ENCODE data around the gene RIPOR3.
"Not testable (repeated sequence)": the region's sequence is repeated elsewhere in the genome, so short reads cannot be mapped to it uniquely, and the experiment has no call there.

Gene RIPOR3

DNA sequence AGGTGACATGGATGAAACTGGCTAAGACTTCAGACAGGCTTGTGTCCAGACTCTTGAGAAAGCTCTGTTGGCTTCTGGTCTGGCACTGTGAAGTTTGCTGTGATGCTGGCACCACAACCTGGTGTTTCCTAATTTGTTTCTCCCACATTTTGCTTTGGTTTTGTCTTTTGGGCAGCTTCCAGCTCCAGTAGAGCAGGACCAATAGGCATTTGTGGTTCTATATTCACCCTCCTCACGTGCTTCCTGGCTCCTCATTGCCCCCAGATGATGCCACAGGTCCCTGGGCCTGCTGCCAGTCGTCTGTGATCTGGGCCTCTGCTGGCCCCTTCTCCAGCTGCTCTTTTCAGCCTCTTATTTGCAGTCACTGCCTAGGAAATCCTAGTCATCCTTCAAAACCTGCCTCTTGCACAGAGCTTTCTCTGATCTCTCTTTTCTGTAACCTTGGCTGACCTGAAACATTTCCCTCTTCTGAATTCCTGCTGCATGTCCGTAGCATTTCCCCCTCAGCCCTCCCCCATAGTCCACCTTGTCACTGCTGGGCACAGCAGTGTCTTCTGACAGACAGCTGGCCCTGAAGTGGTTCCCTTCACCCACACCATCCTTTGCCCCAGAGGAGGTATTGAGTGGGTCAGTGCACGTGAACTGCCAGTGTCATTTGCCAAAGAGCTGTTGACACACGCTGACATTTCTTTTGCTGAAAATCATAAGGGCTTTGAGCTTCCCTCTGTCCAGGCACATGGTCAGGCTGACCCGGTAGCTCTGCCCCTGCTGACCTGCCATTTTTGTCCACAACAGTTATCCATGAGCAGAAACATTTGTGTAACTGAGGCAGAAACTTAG is 118.2 kb downstream of the RIPOR3 start:
- no peak for DNase-seq (ENCODE audit: low spot score)

DNA sequence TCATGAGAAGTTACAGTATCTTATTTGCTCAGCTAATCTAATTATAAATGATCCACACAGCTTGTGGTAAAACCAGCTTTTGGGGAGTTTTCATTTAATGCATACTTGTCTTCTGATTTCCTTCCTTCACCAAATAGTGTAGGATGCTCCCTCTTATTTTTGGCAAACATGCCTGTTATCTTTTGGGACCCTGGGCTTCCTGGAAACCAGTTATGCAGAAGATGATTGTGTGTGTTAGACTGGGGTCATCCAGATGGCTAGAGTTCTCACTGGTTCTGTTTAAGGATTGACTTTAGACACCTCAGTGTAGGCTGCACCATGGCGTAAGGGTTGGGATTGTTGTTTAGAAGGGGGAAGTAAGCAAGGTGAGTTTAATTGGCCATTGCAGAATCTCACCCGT is 119.9 kb downstream of the RIPOR3 start:
- DNase-seq (ENCODE audit: low spot score) = no peak

DNA sequence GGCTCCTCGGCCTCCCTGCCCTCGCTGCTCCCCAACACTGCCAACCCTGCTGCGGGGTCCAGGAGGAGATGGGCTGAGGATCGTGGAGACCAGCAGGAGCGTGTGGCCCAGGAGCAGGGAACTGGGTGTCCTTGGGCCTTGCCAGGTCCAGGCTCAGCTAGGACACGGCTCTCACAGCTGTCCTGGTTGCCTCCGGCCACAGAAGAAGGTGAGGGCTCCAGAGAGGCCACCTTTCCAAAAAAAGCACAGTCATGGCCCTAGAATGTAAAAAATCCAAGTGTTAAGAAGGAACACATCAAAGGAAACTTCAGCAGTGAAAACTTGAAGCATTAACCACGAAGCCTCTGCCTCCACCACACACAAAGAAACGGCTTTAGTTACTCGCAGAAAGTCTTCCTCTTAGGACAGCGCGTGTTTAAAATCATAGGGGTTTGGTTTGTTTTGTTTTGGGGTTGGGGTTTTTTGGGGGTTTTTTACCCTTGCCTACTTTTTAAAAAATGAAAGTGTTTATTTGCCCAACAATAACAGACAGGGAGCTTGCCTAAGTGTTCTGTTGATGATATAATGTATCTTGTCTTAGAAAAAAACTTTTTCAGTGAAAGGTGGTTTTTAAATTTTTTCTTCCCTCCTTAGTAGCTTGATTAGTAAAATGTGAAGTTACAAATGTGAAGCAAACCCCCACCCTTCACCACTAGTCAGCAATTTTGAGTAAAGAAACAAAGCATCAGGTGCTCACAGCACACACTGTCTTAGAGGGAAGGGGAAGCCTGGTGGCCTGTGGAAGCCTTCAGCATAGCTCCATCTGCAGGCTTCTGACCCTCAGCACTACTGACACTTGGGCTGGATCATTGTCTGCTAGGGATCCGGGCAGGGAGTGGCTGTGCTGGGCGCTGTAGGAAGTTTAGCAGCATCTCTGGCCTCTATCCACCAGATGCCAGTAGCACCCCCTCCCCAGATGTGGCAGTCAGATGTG is 121.2 kb downstream of the RIPOR3 start:
- DNase-seq (ENCODE audit: low spot score) = peak; percentile 81

DNA sequence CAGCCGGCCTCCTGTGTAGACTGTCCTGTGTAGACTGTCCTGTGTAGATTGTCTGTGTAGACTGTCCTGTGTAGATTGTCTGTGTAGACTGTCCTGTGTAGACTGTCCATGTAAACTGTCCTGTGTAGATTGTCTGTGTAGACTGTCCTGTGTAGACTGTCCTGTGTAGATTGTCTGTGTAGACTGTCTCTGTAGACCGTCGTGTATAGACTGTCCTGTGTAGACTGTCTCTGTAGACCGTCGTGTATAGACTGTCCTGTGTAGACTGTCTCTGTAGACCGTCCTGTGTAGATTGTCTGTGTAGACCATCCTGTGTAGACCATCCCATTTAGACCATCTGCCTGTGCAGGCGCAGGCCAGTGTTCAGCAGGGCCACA is 121.9 kb downstream of the RIPOR3 start:
- not testable (repeated sequence) for DNase-seq (ENCODE audit: low spot score)

DNA sequence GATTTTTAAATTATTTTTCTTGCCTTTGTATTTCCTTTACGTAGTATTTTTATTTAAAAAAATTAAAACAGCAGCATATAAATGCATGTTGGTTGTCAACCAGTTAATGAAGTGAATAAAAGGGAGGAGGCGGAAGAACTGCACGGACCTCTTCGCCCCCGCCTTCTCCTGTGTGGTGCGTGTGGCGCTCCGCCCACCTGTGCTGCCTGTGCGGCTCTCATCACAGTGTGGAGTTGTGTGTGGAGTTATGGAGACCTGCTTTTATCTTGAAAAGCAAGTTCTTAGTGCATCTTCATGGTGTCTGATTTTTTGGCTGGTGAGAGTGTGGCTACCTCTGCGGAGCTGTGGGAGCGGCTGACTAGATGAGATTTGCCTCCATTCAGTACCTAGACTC is 122.8 kb downstream of the RIPOR3 start:
- no peak for DNase-seq (ENCODE audit: low spot score)

DNA sequence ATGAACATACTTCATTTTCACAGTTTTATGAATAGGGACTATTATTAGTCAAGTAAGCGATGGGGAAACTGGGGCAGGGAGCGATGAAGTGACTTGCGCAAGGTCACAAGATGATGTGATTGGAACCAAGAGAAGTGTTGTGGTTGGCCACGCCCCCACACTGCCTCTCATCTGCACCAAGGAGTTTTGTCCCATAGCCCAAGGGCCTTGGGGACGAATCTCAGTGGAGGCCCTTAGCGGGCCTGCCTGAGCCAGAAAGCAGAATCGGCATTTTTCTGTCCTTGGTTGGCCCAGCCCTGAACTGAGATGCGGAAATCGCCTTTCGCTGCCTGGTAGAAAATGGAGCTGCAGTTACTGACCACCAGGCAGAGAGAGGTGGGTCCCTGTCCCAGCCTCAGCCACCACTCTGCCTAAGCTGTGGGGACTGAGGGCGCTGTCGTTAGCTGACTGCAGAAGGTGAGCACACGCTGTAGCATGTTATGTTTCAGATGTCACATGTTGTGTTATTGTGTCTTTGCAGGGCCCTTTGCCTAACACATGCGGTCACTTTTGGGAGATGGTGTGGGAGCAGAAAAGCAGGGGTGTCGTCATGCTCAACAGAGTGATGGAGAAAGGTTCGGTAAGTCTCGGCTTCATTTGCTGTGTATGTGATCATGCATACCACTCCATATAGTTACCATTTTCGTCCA is 123.3 kb downstream of the RIPOR3 start:
- DNase-seq (ENCODE audit: low spot score) = no peak

DNA sequence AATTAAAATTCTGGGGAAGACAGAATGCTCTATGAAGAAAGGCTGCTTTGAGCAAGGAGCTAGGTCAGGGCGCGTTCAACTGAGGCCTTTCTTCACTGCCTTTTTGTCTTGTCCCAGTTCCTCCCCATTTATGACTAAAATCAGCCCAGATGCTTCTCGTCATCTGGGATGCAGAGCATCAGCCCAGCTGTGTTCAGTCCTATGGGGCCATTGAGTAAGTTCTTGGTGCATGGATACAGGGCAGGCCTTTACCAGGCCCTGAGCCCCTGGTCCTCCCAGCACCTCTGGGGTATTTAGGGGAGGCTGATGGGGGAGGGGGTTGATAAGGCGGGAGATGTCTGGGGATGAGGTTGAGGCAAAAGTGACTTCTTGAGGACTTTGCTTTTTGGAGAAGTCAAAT is 125.5 kb downstream of the RIPOR3 start:
- DNase-seq (ENCODE audit: low spot score) = no peak

DNA sequence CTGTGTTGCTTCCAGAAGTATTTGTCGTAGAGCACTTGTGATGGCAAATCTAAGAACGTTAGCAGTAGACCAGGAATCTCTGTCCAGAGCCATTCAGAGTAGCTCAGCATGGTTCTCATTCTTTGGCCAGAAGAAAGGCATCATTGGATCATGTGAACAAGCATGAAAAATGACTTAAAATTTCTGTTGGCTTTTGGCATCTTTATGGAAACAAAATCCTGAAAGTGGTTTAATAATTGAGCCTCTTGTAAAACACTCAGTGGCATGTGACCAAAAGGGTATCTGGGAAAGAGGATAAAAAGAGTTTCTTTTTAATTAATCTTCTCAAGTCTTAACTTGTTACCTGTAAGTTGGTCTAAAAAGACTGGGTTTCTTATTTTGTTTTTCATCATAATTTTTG is 126.0 kb downstream of the RIPOR3 start:
- no peak for DNase-seq (ENCODE audit: low spot score)

DNA sequence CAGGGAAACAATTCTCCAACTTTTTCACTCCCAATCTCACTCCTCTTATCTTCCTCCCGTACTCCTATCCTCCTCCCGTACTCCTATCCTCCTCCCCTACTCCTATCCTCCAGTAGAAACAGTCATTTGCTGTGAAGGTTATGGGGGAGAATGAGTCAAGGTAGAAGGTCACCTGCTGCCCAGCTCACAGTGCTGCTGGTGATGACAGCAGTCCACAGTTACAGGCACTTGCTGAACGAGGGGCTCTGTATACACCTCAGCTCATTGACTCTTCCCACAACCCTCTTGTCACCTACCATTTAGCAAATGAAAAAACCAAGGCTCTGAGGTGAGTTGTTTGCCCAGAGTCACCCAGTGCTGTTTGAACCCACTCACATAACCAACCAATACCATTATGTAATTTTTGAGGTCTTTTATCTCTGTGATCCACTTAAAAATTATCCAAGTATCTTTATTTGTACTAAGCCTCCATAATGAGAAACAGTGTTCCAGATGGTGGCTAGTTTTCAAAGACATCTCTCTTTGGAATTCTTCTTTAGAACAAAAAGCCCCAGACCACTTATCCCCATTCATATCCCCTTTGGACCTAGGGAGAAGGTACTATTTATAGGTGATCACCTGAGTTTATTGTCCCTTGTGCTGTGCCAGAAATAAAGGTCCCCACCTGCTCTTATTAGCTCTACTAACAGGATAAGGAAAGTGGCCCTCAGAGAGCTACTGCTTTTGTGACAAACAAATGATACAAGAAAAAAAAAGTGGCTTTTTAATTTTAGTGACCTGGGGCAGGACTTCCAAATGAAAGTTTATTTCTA is 128.0 kb downstream of the RIPOR3 start:
- no peak for DNase-seq (ENCODE audit: low spot score)

DNA sequence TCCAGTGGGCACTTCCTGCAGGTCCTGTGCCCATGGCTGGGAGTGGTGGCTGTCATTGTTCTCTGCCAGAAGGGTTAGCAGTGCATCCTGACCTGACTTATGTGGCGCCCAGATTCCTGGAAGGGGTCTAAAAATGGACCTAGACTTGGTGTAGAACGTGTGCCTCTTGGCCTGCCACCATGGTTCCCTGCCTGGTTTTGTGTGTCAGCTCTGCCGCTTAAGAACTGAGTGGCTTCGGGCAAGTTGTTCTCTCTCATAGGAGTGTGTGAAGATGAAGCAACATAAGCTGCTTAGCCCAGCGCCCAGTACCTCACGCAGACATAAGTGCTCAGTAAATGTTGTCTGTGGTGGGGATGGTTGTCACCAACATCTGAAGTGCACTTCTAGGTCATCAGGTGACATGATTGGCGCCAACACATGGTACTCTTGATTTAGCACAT is 129.1 kb downstream of the RIPOR3 start:
- DNase-seq (ENCODE audit: low spot score) = no peak

DNA sequence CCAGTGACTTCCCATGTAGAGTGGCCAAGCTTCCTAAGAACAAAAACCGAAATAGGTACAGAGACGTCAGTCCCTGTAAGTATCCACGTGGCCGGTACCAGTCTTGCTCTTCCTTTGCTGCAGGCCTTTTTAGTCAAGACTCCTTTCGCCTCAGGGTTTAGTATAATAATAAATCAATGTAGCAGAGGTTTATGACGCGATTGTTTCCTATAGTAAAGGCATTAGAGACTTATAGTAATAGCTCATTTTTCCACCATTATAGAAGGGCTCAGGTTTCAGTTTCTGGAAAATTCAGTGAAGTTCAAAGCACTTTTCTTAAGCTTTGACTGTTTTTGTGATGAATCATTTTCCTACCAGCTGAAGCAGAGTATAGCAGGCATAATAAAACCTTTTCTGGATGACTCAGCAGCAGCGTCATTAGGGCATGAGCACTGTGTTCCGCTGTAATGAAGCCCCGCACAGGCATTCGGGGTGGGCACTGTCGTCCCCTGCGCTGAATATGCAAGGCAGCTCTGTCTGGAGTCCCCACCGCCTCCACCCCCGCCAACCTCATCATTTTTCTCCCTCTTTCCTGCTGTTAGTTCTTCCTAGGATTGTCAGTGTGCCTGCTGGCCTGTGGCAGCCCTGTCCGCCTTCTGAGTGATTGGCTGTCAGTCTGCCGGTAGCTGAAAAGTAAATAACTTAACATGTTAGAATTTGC is 129.8 kb downstream of the RIPOR3 start:
- DNase-seq (ENCODE audit: low spot score) = peak; percentile 96

DNA sequence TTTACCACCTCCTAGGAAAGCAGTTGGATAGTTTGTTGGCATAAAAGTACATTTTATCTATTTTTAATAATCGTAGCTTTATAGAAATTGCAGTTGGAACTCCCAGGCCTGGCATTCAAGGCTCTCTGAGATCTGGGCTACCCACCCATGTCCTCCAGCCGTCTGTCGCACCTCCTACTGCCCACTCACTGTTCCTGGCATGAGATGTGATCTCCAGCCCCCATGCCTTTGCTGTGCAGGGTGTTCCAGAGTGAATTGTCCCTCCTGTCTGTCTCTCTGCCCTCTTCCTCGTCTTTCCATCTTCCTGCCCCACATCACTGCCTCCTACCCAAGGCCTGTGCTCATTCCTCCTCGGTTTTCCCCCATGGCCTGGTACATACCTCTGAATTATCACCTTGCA is 130.5 kb downstream of the RIPOR3 start:
- DNase-seq (ENCODE audit: low spot score) = no peak

DNA sequence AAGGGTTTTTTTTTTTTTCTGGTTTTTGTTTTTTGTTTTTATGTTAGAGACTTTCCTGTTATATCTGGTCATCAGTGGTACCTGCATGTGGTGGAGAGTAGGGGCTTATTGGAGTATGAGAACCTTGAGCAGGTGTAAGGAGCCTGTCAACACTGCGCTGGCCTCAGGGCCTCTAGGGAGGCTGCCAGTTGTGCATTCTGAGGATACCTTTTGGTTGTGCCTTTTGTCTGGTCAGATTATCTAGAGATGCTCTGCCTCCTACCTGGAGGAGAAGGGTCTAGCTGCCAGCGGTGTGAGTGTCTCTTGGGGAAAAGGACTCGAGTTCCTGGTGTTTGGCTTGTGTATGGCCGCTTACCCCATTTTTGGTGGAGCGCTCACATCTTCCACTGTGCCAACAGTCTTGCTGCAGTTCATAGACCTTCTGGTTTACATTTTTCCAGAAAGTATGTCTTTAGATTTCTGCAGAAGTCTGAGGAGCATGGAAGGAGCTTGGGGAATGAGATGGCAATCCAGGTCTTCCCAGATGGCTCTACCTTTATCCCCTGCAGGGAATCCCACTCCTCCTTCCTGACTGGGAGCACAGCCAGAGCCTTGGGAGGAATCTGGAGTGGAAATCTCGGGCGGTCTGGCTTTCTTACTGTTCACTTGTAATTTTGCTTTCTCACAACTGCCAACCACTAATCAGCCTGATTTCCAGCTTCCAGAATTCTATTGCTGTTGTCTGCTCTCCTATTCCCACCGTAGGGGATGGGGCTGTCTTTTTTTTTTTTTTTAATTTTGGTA is 131.3 kb downstream of the RIPOR3 start:
- no peak for DNase-seq (ENCODE audit: low spot score)

DNA sequence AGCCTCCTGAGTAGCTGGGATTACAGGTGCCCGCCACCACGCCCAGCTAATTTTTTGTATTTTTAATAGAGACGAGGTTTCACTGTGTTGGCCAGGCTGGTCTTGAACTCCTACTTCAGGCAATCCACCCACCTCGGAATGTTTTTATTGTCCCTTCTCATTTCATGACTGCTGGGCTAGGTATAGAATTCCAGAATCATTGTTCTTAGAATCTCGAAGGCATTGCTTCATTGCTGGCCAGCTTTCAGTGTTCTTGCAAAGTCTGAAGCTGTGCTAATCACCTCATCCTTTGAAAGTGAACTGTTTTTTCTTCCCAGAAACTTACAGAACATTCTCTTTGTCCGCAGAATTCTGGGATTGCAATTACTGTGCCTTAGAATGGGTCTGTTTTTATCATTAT is 132.2 kb downstream of the RIPOR3 start:
- no peak for DNase-seq (ENCODE audit: low spot score)

DNA sequence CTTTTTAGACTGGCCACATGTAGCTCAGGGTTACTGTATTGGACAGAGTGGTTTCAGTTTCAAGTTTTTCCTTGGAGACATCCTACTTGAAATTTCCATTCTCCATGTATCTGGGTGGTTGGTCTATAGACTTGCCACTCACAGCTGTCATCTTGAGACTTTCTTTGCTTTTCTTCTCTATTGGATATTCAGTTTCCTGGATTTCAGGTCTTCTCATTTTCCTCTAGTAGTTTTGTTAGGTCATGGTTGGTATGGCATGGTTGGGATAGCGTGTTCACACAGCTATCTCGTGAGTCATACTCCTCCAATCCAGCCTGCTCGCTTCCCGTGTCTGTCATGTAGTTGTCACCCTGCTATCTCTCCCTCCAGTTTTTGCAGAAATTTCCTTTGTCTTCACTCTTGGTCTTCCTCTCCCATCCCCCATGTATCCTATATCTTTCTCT is 132.8 kb downstream of the RIPOR3 start:
- no peak for DNase-seq (ENCODE audit: low spot score)

DNA sequence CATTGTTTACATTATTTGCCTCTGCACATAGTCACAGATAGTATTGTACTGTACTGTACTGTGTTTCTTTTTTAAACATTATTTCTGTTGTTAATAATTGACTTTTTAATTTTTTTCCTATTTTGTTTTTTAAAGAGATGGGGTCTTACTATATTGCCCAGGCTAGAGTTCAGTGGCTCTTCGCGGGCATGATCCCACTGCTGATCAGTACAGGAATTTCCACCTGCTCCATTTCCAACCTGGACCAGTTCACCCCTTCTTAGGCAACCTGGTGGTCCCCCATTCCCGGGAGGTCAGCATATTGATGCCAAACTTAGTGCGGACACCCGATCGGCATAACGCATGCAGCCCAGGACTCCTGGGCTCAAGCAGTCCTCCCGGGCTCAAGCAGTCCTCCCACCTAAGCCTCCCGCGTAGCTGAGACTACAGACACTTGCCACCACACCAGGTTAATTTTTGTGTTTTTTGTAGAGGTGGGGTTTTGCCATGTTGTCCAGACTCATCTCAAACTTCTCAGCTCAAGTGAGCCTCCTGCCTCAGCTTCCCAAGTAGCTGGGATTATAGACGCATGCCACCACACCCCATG is 133.7 kb downstream of the RIPOR3 start:
- DNase-seq (ENCODE audit: low spot score) = no peak

DNA sequence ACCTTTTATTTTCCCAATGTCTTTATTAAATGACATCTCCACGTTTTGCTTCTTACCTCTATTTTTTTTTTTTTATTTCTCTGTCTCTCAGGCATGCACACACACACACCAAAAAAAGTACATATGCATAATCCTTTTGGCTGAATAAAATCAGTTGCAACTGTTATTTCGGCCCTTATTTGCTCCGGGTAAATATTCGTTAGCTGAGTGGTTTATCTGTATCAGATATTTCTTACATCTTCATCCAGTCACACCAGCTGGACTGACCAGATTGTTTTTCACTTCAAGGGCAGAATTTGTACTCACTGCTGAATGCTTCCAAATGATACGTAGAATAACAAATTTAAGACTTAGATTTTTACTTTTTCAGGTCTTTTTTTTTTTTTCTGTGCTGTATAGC is 135.7 kb downstream of the RIPOR3 start:
- no peak for DNase-seq (ENCODE audit: low spot score)

DNA sequence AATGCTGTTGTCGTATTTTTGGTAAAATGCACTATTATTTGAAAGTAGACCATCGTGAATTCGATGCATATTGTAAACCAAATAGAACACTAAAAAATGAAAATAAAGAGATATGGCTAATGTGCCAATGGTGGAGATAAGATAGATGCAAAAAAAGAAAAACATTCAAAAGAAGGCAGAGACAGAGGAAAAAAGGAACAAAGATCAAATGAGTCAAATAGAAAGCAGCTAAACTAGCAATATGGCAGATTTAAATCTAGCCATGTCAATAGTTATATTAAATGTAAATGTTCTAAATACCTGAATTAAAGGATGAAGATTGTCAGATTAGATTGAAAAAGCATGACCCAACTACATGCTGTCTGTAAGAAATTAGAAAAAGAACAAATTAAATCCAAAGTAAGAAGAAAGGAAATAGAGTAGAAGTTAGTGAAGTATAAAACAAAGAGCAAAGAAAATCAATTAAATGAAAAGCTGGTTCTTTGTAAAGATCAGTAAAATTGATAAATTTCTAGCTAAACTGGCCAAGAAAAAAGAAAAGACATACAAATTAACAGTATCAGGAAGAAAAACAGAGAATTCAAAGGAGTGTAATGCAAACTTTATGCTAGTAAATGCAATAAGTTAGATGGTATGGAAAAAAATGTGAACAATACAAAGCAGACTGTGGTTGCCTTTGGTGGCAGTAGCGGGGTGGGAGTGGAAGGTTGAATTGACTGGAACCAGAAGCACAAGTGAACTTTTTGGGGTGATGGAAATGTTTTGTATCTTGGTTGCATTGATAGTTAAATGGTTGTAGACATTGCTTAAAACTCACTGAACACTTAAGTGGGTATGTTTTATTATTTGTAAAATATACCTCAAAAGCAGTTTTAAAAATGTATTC is 136.4 kb downstream of the RIPOR3 start:
- no peak for DNase-seq (ENCODE audit: low spot score)

DNA sequence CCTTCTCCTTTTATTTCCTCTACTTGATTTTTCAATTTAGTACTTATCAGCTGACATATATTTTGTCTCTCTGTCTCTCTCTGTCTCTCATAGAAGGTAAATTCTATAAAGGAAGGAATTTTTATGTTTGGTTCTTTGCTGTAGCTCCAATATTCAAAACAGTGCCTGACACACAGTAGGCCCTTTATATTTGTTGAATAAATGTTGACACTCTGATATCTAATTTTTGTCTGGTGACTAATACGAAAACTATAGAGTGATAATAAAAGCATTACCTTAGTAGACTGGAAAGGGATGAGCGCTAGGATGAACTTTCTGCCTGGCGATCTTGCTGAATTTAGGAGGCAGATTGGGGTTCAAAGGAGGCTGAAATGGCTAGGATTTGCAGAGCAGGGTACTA is 138.4 kb downstream of the RIPOR3 start:
- DNase-seq (ENCODE audit: low spot score) = no peak
